ENCODE measurements around the gene ZNF679. TPM values are rescaled to one million over a fixed set of nuclear protein-coding genes. Genes with fewer than 3 reads are reported as not detected.

Gene ZNF679
- total RNA-seq, 3 donors from 2014 or later = not detected

Other genes with a start within 250 kb of the ZNF679 start
- gene ZNF722, start 229.6 kb upstream of the ZNF679 start, total RNA-seq = not detected
- under 1 TPM in 2 of 3 donors, not detected in 1; 0.18 to 0.83 TPM for gene ZNF727, start 183.0 kb upstream of the ZNF679 start, total RNA-seq
- gene ZNF735, start 21.3 kb upstream of the ZNF679 start, total RNA-seq = not detected
- 10 to 100 TPM; 11.1 to 14.8 (median 14.6) TPM for gene ZNF736, start 85.5 kb downstream of the ZNF679 start, total RNA-seq

Data from activated T-cell treated with anti-CD3 and anti-CD28 coated beads, Interleukin-2, amount 50 U/mL, for 4 hours (primary cell).